Uterus (tissue), 2 donors: Measurements from ENCODE around the gene AEBP2.

Source experiments
- CTCF ChIP-seq, 4 experiments: fragments of 200-600 bp in 2 of 4; fragments of 450-650 bp in 2 of 4; sonication (generic) in 2 of 4; IDR thresholded peaks; one replicate each; pipeline ENCODE4 v1.5.1; 2016 to 2019; ENCODE audit warnings: antibody characterized with exemption in 4 of 4, mild to moderate bottlenecking in 2 of 4, moderate library complexity in 1 of 4
- POLR2A ChIP-seq, 2 donors: fragments of 450-650 bp; IDR thresholded peaks; one replicate each; pipeline ENCODE4 v1.6.1; 2016; ENCODE audit warnings: antibody characterized with exemption in 2 of 2, mild to moderate bottlenecking in 1 of 2, moderate library complexity in 1 of 2

- TF ChIP-seq CTCF (IDR thresholded peaks at IDR 0.05) (no peak), POLR2A (IDR thresholded peaks at IDR 0.05) (no peak)
These were observed 26.4 kb upstream of the AEBP2 start for GRCh38 chr12:19412844-19413243.
